22Rv1 (cell line): ENCODE data around the gene PKP2.
A peak's percentile ranks its signal among the peaks of the same experiment; 100 is the strongest.

Experiments used
- H3K27ac ChIP-seq: fragments of 450-650 bp; 2 replicates; pipeline ENCODE4 v1.5.1; 2017
- CTCF ChIP-seq: fragments of 450-650 bp; IDR thresholded peaks from 2 replicates; pipeline ENCODE4 v1.5.1; 2017; ENCODE audit warnings: mild to moderate bottlenecking
- ZFX ChIP-seq: fragments of 450-650 bp; IDR thresholded peaks from 2 replicates; pipeline ENCODE4 v1.6.1; 2017; ENCODE audit warnings: antibody characterized with exemption, borderline replicate concordance

PKP2 gene

GRCh38 chr12:32896432-32897280 lies at the start of gene PKP2:
TSS of gene PKP2 (minus strand) at chr12:32896777. CDS start at chr12:32896731, 46 bp downstream.
- H3K27ac ChIP-seq = peak within 1 kb of the TSS; percentile 70

DNA sequence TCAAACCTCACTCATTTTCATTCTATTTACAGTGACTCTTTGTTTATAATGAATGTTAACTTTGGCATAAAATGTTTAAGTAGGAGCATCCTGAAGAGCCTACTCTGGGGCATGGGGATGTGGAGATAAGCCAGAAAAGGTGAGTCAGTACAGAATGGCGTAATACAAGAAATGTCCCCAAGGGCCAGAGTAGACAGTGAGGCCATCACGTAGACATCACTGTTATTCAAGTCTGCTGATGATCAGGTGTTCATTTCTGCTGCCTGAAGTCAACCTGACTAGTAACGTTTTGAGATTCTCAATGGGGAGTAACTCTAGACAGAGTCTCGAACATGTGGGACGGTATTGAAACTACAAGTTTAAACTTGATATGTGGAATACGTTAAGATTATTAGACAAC lies 47.6 kb upstream of the PKP2 start:
- TF ChIP-seq CTCF (no peak), ZFX (no peak)
- no peak overlapping the region for H3K27ac ChIP-seq

More at GRCh38 chr12:32896432-32897280, at the start of gene PKP2:
- TF ChIP-seq ZFX (no peak), CTCF (peak; percentile 18; the same call in 1 of the 2 replicates)

DNA sequence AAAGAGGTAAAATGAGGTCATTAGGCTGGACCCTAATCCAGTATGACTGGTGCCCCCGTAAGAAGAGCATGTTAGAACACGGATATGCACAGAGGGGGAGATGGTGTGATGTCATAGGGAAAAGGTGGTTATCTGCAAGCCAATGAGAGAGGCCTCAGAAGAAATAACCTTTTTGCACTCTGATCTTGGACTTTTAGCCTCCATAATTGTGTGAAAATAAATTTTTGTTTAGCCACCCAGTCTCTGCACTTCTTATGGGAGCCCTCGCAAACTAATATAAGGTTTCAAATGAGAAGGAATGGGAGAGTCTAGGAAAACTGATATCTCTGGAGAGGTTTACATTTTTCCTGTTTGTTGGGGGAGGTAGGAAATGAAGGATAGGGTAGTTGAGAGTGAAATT lies 43.2 kb upstream of the PKP2 start:
- TF ChIP-seq ZFX (no peak), CTCF (no peak)
- no peak overlapping the region for H3K27ac ChIP-seq

DNA sequence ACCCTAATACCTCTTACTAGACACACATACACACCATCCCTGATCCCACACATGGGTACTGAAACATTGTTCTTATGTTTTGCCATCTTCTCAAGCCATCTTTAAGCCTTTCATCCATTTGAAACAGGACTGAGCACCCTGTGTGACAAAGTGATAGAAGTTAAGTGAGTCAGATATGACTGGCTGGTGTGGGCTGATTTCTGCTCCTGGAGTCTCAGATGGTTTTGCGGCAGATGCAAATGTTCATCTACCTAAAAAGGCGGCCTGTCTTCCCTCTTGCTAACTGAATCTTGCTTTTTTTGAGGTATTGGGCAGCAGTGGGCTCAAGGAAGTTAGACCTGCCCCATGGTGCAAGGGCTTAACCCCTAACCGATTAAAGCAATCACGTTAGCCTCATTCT lies 30.4 kb upstream of the PKP2 start:
- H3K27ac ChIP-seq = no peak overlapping the region
- TF ChIP-seq ZFX = no peak
- TF ChIP-seq CTCF = no peak

DNA sequence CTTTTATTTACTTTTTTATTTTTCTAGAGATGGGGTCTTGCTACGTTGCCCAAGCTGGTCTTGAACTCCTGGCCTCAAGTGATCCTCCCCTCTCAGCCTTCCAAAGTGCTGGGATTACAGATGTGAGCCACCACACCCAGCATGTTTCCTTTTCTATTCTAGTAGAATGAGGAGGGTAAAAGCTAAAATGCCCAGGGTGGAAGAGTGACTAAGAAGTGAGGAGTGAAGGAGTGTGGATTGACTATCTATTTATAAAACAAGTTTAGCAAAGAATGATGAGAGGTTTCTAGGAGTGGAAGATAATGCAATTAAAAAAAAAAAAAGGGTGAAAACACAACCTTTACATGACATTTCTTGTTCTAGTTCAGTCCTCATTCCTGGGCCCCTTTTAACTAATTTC lies 29.8 kb upstream of the PKP2 start:
- no peak overlapping the region for H3K27ac ChIP-seq
- no peak for TF ChIP-seq ZFX
- TF ChIP-seq CTCF = no peak

DNA sequence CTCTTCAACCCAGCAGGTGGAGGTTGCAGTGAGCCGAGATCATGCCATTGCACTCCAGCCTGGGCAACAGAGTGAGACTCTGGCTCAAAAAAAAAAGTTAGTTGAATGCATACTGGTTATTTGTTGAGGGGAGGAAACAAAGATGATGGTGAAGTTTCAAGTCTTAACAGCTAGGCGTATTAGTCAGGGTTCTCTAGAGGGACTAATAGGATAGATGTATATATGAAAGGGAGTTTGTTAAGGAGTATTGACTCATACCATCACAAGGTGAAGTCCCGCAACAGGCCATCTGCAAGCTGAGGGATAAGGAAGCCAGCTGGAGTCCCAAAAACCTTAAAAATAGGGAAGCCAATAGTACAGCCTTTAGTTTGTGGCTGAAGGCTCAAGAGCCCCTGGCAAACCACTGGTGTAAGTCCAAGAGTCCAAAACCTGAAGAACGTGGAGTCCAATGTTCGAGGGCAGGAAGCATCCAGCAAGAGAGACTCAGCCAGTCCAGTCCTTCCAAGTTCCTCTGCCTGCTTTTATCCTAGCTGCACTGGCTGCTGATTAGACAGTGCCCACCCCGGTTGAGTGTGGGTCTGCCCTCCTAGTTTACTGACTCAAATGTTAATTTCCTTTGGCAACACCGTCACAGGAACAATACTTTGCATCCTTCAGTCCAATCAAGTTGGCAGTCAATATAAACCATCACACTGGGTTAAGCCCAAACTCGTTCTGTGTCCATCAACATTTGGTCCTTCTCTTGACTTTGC lies 26.1 kb upstream of the PKP2 start:
- no peak overlapping the region for H3K27ac ChIP-seq
- TF ChIP-seq ZFX (no peak), CTCF (no peak)

DNA sequence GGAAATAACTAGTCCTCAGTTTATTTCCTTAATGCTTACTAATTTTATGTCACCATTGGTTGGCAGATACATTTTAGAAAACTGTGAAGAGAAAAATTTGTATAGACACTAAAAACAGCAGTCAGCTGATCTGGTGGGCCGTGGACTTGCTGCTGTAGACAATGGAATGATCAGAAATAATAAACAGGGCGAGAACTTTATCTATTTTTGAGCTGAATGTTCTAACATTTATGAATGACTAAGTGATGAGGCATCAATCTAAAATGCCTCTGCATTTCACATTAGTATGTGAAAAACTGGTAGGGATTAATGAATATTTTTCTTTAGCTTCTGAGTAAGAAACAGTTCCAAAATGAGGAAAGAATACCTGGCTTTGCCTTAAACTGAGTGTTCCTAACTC lies 24.8 kb upstream of the PKP2 start:
- no peak overlapping the region for H3K27ac ChIP-seq
- TF ChIP-seq CTCF (no peak), ZFX (no peak)
